Epidermal melanocyte (primary cell): ENCODE results near the gene IGFALS.

Experiments
- DNase-seq: peaks from one replicate; pipeline ENCODE4 v3.0.0; 2011; ENCODE audit warnings: low spot score; ENCODE audit not compliant: insufficient read length

Gene IGFALS

GRCh38 chr16:1766231-1766630, 27.3 kb downstream of the IGFALS start:
- no peak for DNase-seq

GRCh38 chr16:1765826-1766225, 27.7 kb downstream of the IGFALS start:
- DNase-seq = no peak

- DNase-seq = no peak
These were observed 28.5 kb downstream of the IGFALS start for GRCh38 chr16:1764971-1765370.

GRCh38 chr16:1763521-1764511, 29.7 kb downstream of the IGFALS start:
- DNase-seq = no peak

- no peak for DNase-seq
These were observed 30.5 kb downstream of the IGFALS start for GRCh38 chr16:1762879-1763520.

- no peak for DNase-seq
These were observed 31.2 kb downstream of the IGFALS start for GRCh38 chr16:1762196-1762878.

- DNase-seq = no peak
These were observed 31.8 kb downstream of the IGFALS start for GRCh38 chr16:1761751-1762150.

- DNase-seq = no peak
These were observed 32.6 kb downstream of the IGFALS start for GRCh38 chr16:1760911-1761310.

- no peak for DNase-seq
These were observed 34.0 kb downstream of the IGFALS start for GRCh38 chr16:1759511-1759910.

GRCh38 chr16:1758923-1759322, 34.6 kb downstream of the IGFALS start:
- no peak for DNase-seq

GRCh38 chr16:1757714-1758461, 35.6 kb downstream of the IGFALS start:
- no peak for DNase-seq

- DNase-seq = no peak
These were observed 39.3 kb downstream of the IGFALS start for GRCh38 chr16:1754204-1754603.

- no peak for DNase-seq
These were observed 40.7 kb downstream of the IGFALS start for GRCh38 chr16:1752853-1753252.

GRCh38 chr16:1751946-1752345, 41.6 kb downstream of the IGFALS start:
- no peak for DNase-seq

GRCh38 chr16:1749152-1750117, 44.1 kb downstream of the IGFALS start:
- no peak for DNase-seq

GRCh38 chr16:1747934-1748333, 45.6 kb downstream of the IGFALS start:
- no peak for DNase-seq

- DNase-seq = no peak
These were observed 46.8 kb downstream of the IGFALS start for GRCh38 chr16:1746693-1747195.

GRCh38 chr16:1745900-1746692, 47.4 kb downstream of the IGFALS start:
- DNase-seq = peak; percentile 57
